Panc1 (cell line): ENCODE results near the gene NAT16. TPM values are rescaled to one million over a fixed set of nuclear protein-coding genes. Genes with fewer than 3 reads are reported as not detected.
"Not testable (repeated sequence)": the region's sequence is repeated elsewhere in the genome, so short reads cannot be mapped to it uniquely, and the experiment has no call there.

Experiments used
- ATAC-seq: fragments of 200-7000 bp; cut with Tn5 transposase; 2 replicates; pipeline ENCODE4 v1.9.1; 2020; ENCODE audit warnings: mild to moderate bottlenecking, moderate library complexity
- BruUV-seq: library from RNA; stranded (reverse); fragments of 400-500 nt; replicated peaks from 2 replicates; lab custom pipeline; 2021; lab: Mats Ljungman, UMichigan
- CTCF ChIA-PET: fragments of 300-600 bp; sonication (Branson Sonifier 250); formaldehyde crosslinking; loops from one replicate; lab custom pipeline; 2022; ENCODE audit warnings: antibody characterized with exemption; lab: Charles Lee
- POLR2A ChIA-PET: fragments of 300-600 bp; sonication (Branson Sonifier 250); formaldehyde crosslinking; loops from one replicate; lab custom pipeline; 2022; ENCODE audit warnings: antibody characterized with exemption; lab: Charles Lee
- DNase-seq: peaks from one replicate; pipeline ENCODE4 v3.0.0-alpha.2; 2010; ENCODE audit warnings: low read depth, low spot score
- H3K27ac ChIP-seq: 2 replicates; pipeline ENCODE4 v1.5.1; 2011; ENCODE audit warnings: mild to moderate bottlenecking, low read length, inconsistent platforms
- H3K27me3 ChIP-seq: fragments of 200-500 bp; sonication (Bioruptor generic); 2 replicates; pipeline ENCODE4 v1.6.0; 2014; ENCODE audit warnings: low read length, inconsistent platforms; ENCODE audit not compliant: control insufficient read depth, insufficient read depth
- H3K36me3 ChIP-seq: fragments of 200-500 bp; sonication (Bioruptor generic); 2 replicates; pipeline ENCODE4 v1.5.1; 2014; ENCODE audit warnings: inconsistent platforms, mild to moderate bottlenecking, low read length, moderate library complexity; ENCODE audit not compliant: control insufficient read depth, insufficient read depth
- H3K4me1 ChIP-seq: 2 replicates; pipeline ENCODE4 v1.5.1; 2011; ENCODE audit warnings: inconsistent platforms, mild to moderate bottlenecking, low read length, moderate library complexity; ENCODE audit not compliant: control insufficient read depth, insufficient read depth
- H3K4me3 ChIP-seq, 2 experiments: 2 replicates each; pipeline ENCODE4 v1.5.1; 2011 to 2012; ENCODE audit warnings: low read depth in 2 of 2, low read length in 2 of 2, mild to moderate bottlenecking in 2 of 2, inconsistent platforms in 1 of 2, moderate library complexity in 1 of 2
- H3K9me3 ChIP-seq: fragments of 200-500 bp; sonication (Bioruptor generic); 2 replicates; pipeline ENCODE4 v1.5.1; 2014; ENCODE audit warnings: low read depth, mild to moderate bottlenecking, inconsistent platforms, low read length, moderate library complexity; ENCODE audit not compliant: control insufficient read depth, insufficient read depth
- POLR2AphosphoS5 ChIP-seq: IDR thresholded peaks from 2 replicates; pipeline ENCODE4 v1.6.1; 2012; ENCODE audit warnings: mild to moderate bottlenecking, low read depth, low read length, moderate library complexity
- SIN3A ChIP-seq: IDR thresholded peaks from 2 replicates; pipeline ENCODE4 v1.6.1; 2012; ENCODE audit warnings: low read depth, mild to moderate bottlenecking, low read length, moderate library complexity, borderline replicate concordance; ENCODE audit not compliant: insufficient read depth
- TCF7L2 ChIP-seq: IDR thresholded peaks from 2 replicates; pipeline ENCODE4 v1.6.1; 2011; ENCODE audit warnings: mild to moderate bottlenecking, low read depth, low read length, inconsistent platforms
- in situ Hi-C: cut with HindIII; loops from 2 replicates; pipeline ENCODE4 v1.10.0; 2016; ENCODE audit warnings: low sequenced_read_pairs, low pct_unique_long_range_greater_than_20kb
- intact Hi-C: fragments of 100-400 bp; cut with micrococcal nuclease; formaldehyde crosslinking; loops from one replicate; pipeline ENCODE4 v1.10.0; 2022; ENCODE audit not compliant: unreplicated experiment
- total RNA-seq: library from RNA; stranded (reverse); gene quantifications from one replicate; pipeline ENCODE4 v1.2.1, GENCODE V29; 2021; ENCODE audit not compliant: unreplicated experiment
- TF ChIP-seq, protein P1 (sequence below): fragments of 450-650 bp; IDR thresholded peaks from 2 replicates; pipeline ENCODE4 v1.5.1; 2017; ENCODE audit warnings: mild to moderate bottlenecking
- TF ChIP-seq, protein P2 (sequence below), 2 experiments: IDR thresholded peaks; 2 replicates each; pipeline ENCODE4 v1.6.1; 2011 to 2012; ENCODE audit warnings: low read depth in 2 of 2, control low read depth in 1 of 2, low read length in 1 of 2, mild to moderate bottlenecking in 1 of 2, moderate library complexity in 1 of 2; ENCODE audit not compliant: insufficient read depth in 1 of 2

The NAT16 gene
- total RNA-seq, 1 experiment from 2014 or later: 0.15 TPM

DNA sequence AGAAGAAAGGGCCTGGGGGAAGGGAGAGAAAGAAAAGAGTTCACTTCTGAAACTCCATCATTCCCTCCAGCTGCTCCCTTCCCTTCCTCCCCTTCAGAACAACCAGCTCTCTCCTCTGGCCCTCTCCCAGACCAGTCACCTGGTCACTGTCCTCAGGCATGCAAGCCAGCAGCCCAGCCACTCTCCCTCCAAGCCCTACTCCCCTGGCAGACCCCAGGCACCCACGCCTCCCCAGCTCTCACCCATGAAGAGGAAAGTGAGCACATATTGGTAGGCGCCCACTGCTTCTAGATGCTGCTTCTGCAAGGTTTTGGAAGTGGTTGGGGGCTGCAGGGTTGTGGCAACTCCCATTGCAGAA, 20.4 kb upstream of the NAT16 start:
- CTCF ChIA-PET: no interaction called here
- POLR2A ChIA-PET: interaction anchor here (0.7 kb wide), 1 partner anchor 223 kb away, joined by 5 read pairs; no protein-coding TSS in a partner anchor
- in situ Hi-C loops: no loop called here

DNA sequence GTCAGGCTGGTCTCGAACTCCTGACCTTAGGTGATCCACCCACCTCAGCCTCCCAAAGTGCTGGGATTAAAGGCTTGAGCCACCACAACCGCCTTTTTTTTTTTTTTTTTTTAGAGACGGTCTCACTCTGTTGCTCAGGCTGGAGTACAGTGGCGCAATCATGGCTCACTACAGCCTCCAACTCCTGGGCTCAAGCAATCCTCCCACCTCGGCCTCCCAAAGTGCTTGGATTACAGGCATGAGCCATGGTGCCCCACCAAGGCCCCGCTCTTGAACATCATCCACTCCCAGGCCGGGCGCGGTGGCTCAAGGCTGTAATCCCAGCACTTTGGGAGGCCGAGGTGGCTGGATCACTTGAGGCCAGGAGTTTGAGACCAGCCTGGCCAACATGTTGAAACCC, 19.4 kb upstream of the NAT16 start:
- H3K27ac ChIP-seq, H3K27me3 ChIP-seq, POLR2A ChIA-PET, BruUV-seq, DNase-seq, H3K4me1 ChIP-seq, H3K36me3 ChIP-seq, in situ Hi-C loops, ATAC-seq, intact Hi-C loops, CTCF ChIA-PET, H3K9me3 ChIP-seq, H3K4me3 ChIP-seq: not testable (repeated sequence)

More for the DNA sequence above, 20.4 kb upstream of the NAT16 start:
- peaks cover 5% of the 10 kb centered on the region; the same call in 1 of the 2 replicates for H3K4me1 ChIP-seq
- no peaks in the 10 kb centered on the region for H3K27me3 ChIP-seq
- DNase-seq: no peak
- H3K27ac ChIP-seq: no peak overlapping the region
- no peaks in the 10 kb centered on the region for H3K36me3 ChIP-seq
- no TSS peak for BruUV-seq
- intact Hi-C loops: no loop called here
- no peaks in the 10 kb centered on the region for H3K9me3 ChIP-seq
- H3K4me3 ChIP-seq: no peak overlapping the region
- TF ChIP-seq TCF7L2 (no peak), POLR2AphosphoS5 (no peak), SIN3A (no peak)
- TF ChIP-seq, protein P1, sequence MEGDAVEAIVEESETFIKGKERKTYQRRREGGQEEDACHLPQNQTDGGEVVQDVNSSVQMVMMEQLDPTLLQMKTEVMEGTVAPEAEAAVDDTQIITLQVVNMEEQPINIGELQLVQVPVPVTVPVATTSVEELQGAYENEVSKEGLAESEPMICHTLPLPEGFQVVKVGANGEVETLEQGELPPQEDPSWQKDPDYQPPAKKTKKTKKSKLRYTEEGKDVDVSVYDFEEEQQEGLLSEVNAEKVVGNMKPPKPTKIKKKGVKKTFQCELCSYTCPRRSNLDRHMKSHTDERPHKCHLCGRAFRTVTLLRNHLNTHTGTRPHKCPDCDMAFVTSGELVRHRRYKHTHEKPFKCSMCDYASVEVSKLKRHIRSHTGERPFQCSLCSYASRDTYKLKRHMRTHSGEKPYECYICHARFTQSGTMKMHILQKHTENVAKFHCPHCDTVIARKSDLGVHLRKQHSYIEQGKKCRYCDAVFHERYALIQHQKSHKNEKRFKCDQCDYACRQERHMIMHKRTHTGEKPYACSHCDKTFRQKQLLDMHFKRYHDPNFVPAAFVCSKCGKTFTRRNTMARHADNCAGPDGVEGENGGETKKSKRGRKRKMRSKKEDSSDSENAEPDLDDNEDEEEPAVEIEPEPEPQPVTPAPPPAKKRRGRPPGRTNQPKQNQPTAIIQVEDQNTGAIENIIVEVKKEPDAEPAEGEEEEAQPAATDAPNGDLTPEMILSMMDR: no peak
- TF ChIP-seq, protein P2, sequence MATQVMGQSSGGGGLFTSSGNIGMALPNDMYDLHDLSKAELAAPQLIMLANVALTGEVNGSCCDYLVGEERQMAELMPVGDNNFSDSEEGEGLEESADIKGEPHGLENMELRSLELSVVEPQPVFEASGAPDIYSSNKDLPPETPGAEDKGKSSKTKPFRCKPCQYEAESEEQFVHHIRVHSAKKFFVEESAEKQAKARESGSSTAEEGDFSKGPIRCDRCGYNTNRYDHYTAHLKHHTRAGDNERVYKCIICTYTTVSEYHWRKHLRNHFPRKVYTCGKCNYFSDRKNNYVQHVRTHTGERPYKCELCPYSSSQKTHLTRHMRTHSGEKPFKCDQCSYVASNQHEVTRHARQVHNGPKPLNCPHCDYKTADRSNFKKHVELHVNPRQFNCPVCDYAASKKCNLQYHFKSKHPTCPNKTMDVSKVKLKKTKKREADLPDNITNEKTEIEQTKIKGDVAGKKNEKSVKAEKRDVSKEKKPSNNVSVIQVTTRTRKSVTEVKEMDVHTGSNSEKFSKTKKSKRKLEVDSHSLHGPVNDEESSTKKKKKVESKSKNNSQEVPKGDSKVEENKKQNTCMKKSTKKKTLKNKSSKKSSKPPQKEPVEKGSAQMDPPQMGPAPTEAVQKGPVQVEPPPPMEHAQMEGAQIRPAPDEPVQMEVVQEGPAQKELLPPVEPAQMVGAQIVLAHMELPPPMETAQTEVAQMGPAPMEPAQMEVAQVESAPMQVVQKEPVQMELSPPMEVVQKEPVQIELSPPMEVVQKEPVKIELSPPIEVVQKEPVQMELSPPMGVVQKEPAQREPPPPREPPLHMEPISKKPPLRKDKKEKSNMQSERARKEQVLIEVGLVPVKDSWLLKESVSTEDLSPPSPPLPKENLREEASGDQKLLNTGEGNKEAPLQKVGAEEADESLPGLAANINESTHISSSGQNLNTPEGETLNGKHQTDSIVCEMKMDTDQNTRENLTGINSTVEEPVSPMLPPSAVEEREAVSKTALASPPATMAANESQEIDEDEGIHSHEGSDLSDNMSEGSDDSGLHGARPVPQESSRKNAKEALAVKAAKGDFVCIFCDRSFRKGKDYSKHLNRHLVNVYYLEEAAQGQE (IDR thresholded peaks at IDR 0.05; ENCODE audit: insufficient read depth in 1 of 2, low read depth in 2 of 2, low read length in 1 of 2): no peak
- 0 out of 2 replicates have a peak, but pooled peaks have one; percentile 26 for ATAC-seq

DNA sequence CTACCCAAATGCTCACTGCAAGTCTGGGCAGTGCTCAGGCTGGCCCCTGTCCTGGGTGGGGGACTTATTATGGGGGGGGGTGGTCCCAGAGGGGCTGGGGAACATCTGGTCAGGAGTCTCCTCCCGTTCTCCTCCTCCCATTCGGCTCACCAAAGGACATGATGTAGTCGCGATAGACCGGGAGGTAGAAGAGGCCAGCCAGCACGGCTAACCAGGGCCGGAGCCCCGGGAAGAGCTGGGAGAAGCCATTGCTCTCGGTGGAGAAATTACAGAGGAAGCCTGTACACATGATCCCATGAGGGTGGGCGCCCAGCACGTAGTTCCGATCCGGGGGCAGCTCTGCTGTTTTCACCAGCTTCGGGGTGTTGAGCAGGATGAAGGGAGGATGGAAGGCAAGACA, 18.4 kb upstream of the NAT16 start:
- in situ Hi-C loops (no loop called here), intact Hi-C loops (no loop called here)
- ChIA-PET CTCF (no interaction called here), POLR2A (no interaction called here)
- ATAC-seq: no peak
- no peak overlapping the region for H3K27ac ChIP-seq
- H3K36me3 ChIP-seq: no peaks in the 10 kb centered on the region
- no TSS peak for BruUV-seq
- H3K4me3 ChIP-seq: no peak overlapping the region
- no peaks in the 10 kb centered on the region for H3K9me3 ChIP-seq
- DNase-seq: no peak
- H3K27me3 ChIP-seq: no peaks in the 10 kb centered on the region
- TF ChIP-seq, protein P2 (IDR thresholded peaks at IDR 0.05; ENCODE audit: insufficient read depth in 1 of 2, low read depth in 2 of 2, low read length in 1 of 2): no peak
- no peak for TF ChIP-seq TCF7L2
- TF ChIP-seq, protein P1: no peak
- H3K4me1 ChIP-seq: peaks cover 5% of the 10 kb centered on the region; the same call in 1 of the 2 replicates
